Body of pancreas (tissue), 4 donors: ENCODE data around the gene ABCA10.

Experiments used
- POLR2A ChIP-seq, 3 donors: fragments of 450-650 bp; IDR thresholded peaks; one replicate each; pipeline ENCODE4 v1.6.1; 2016; ENCODE audit warnings: antibody characterized with exemption in 3 of 3, mild to moderate bottlenecking in 2 of 3
- TF ChIP-seq, protein P1 (sequence below), 7 experiments: fragments of 450-650 bp in 4 of 7; fragments of 200-600 bp in 3 of 7; sonication (generic) in 3 of 7; IDR thresholded peaks; one replicate each; pipeline ENCODE4 v1.5.1; 2016 to 2019; ENCODE audit warnings: antibody characterized with exemption in 7 of 7

DNA sequence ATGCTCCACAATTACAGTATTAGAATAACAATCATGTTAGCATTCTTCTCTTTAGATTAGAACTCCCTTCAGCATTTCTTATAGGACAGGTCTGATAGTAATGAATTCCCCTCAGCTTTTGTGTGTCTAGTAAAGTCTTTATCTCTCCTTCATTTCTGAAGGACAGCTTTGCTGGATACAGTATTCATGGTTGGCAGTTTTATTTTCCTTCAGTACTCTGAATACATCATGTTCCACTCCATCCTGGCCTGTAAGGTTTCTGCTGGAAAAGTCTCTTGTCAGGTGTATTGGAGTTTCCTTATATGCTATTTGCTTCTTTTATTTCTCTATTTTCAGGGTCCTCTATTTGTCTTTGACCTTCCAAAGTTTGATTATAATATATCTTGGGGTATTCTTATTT is 4.0 kb upstream of the ABCA10 start:
- TF ChIP-seq POLR2A (IDR thresholded peaks at IDR 0.05): no peak
- TF ChIP-seq, protein P1, sequence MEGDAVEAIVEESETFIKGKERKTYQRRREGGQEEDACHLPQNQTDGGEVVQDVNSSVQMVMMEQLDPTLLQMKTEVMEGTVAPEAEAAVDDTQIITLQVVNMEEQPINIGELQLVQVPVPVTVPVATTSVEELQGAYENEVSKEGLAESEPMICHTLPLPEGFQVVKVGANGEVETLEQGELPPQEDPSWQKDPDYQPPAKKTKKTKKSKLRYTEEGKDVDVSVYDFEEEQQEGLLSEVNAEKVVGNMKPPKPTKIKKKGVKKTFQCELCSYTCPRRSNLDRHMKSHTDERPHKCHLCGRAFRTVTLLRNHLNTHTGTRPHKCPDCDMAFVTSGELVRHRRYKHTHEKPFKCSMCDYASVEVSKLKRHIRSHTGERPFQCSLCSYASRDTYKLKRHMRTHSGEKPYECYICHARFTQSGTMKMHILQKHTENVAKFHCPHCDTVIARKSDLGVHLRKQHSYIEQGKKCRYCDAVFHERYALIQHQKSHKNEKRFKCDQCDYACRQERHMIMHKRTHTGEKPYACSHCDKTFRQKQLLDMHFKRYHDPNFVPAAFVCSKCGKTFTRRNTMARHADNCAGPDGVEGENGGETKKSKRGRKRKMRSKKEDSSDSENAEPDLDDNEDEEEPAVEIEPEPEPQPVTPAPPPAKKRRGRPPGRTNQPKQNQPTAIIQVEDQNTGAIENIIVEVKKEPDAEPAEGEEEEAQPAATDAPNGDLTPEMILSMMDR (IDR thresholded peaks at IDR 0.05): no peak
